ENCODE results near the gene DST. TPM values are rescaled to one million over a fixed set of nuclear protein-coding genes. Genes with fewer than 3 reads are reported as not detected.

The DST gene
- total and polyA plus RNA-seq, 2 of the 4 experiments (the other 2 are of a cell fraction): 97.7 to 452 TPM

- Histone ChIP-seq H2AK5ac (ENCODE audit: low read depth, low read length) (no peak overlapping the region), H3K9me1 (ENCODE audit: insufficient read depth, low read length) (no peaks in the 10 kb centered on the region; the same call in 1 of the 2 replicates), H3K4me1 (ENCODE audit: control insufficient read depth, insufficient read depth, low read length) (peaks cover 2% of the 10 kb centered on the region; the same call in 1 of the 2 replicates), H3K4me3 (ENCODE audit: insufficient read depth, low read depth, low read length) (no peak overlapping the region), H2BK5ac (ENCODE audit: low read depth, low read length, poor library complexity, severe bottlenecking) (no peak overlapping the region), H3K14ac (replicated peaks; ENCODE audit: low read depth, low read length) (no peak overlapping the region), H3K23ac (ENCODE audit: low read depth, low read length) (no peak overlapping the region), H3K27me3 (ENCODE audit: control insufficient read depth, insufficient read depth, low read length) (no peaks in the 10 kb centered on the region; the same call in 1 of the 2 replicates), H3K9me3 (ENCODE audit: control insufficient read depth, insufficient read depth, low read length) (peaks cover 8% of the 10 kb centered on the region), H4K8ac (ENCODE audit: low read depth in 2 of 2, low read length in 2 of 2) (no peak overlapping the region), H3K79me1 (ENCODE audit: low read depth in 1 of 2, low read length in 2 of 2) (no peaks in the 10 kb centered on the region), H2BK120ac (ENCODE audit: low read depth, low read length) (no peak overlapping the region), H2BK15ac (ENCODE audit: low read depth, low read length) (no peak overlapping the region), H3K9ac (ENCODE audit: low read depth, low read length) (no peak overlapping the region), H3K36me3 (ENCODE audit: control insufficient read depth, insufficient read depth, low read length) (no peaks in the 10 kb centered on the region), H2AFZ (replicated peaks; ENCODE audit: low read length, poor library complexity) (no peak overlapping the region), H4K91ac (ENCODE audit: insufficient read depth, low read depth, low read length) (no peak overlapping the region), H2BK20ac (ENCODE audit: low read depth, low read length) (no peak overlapping the region), H2AK9ac (replicated peaks; ENCODE audit: low read depth, low read length, poor library complexity) (no peak overlapping the region), H4K5ac (ENCODE audit: low read depth, low read length) (no peak overlapping the region), H3K27ac (ENCODE audit: insufficient read depth, low read length) (no peak overlapping the region), H3K18ac (ENCODE audit: low read depth, low read length) (no peak overlapping the region), H4K20me1 (ENCODE audit: insufficient read depth, low read length) (no peaks in the 10 kb centered on the region), H3K4ac (ENCODE audit: low read depth, low read length) (no peak overlapping the region), H3K4me2 (ENCODE audit: low read depth, low read length) (no peak overlapping the region), H3K56ac (ENCODE audit: extremely low read depth, insufficient read depth, low read length) (no peak overlapping the region)
- no peak for DNase-seq
- in situ Hi-C loops (cut with MboI; ENCODE audit: low sequenced_read_pairs): no loop called here
- WGBS, 2 experiments (ENCODE audit: extremely low coverage in 2 of 2, insufficient read length in 1 of 2): no CpG with 5 or more reads among the region's 5 CpGs
- dilution Hi-C loops (cut with HindIII; ENCODE audit: low sequenced_read_pairs, unreplicated experiment): no loop called here
- ChIA-PET POLR2A (ENCODE audit: unreplicated experiment) (no interaction called here), CTCF (no interaction called here)
- no TSS peak for BruUV-seq (replicated peaks)
- no peak for ATAC-seq (ENCODE audit: low read depth)
- TF ChIP-seq SMC3 (IDR thresholded peaks at IDR 0.05; ENCODE audit: low read depth, low read length) (no peak), RFX5 (IDR thresholded peaks at IDR 0.05; ENCODE audit: low read depth, low read length) (no peak), CEBPB (IDR thresholded peaks at IDR 0.05; ENCODE audit: low read depth, low read length) (no peak), NFE2L2 (IDR thresholded peaks at IDR 0.05; ENCODE audit: low read depth, low read length) (no peak)
- TF ChIP-seq, protein P1, sequence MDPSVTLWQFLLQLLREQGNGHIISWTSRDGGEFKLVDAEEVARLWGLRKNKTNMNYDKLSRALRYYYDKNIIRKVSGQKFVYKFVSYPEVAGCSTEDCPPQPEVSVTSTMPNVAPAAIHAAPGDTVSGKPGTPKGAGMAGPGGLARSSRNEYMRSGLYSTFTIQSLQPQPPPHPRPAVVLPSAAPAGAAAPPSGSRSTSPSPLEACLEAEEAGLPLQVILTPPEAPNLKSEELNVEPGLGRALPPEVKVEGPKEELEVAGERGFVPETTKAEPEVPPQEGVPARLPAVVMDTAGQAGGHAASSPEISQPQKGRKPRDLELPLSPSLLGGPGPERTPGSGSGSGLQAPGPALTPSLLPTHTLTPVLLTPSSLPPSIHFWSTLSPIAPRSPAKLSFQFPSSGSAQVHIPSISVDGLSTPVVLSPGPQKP (IDR thresholded peaks at IDR 0.05; ENCODE audit: borderline replicate concordance, low read depth, low read length): no peak
- TF ChIP-seq, protein P2, sequence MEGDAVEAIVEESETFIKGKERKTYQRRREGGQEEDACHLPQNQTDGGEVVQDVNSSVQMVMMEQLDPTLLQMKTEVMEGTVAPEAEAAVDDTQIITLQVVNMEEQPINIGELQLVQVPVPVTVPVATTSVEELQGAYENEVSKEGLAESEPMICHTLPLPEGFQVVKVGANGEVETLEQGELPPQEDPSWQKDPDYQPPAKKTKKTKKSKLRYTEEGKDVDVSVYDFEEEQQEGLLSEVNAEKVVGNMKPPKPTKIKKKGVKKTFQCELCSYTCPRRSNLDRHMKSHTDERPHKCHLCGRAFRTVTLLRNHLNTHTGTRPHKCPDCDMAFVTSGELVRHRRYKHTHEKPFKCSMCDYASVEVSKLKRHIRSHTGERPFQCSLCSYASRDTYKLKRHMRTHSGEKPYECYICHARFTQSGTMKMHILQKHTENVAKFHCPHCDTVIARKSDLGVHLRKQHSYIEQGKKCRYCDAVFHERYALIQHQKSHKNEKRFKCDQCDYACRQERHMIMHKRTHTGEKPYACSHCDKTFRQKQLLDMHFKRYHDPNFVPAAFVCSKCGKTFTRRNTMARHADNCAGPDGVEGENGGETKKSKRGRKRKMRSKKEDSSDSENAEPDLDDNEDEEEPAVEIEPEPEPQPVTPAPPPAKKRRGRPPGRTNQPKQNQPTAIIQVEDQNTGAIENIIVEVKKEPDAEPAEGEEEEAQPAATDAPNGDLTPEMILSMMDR (conservative IDR thresholded peaks at IDR 0.05; ENCODE audit: low read depth, low read length): no peak
- intact Hi-C loops (cut with micrococcal nuclease): no loop called here
These were observed 205.4 kb downstream of the DST start for GRCh38 chr6:56437171-56437900.
